Measurements from ENCODE around the gene HVCN1.

The HVCN1 gene

DNA sequence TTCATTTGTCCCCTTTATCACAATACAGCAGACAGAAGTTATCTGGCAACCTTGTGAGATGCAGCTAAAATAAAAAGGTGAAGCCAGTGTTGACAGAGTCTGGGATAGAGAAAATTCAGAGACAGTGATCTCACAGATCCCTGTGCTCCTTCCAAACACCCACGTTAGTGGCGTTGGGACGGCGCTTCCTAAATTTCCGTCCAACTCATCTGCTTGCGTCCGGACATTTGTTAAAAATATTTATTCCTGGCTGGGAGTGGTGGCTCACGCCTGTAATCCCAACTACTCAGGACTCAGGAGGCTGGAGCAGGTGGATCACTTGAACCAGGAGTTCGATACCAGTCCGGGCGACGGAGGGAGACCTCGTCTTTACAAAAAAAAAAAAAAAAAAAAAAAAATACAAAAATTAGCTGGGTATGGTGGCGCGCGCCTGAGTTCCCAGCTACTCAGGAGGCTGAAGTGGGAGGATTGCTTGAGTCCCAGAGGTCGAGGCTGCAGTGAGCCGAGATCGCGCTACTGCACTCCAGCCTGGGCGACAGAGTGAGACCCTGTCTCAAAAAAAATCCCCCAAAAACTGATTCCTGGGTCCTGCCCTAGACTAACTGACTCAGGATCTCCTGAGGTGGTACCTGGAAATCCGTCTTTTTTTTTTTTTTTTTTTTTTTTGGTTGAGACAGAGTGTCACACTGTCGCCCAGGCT, 75.7 kb downstream of the HVCN1 start:
- DNase-seq, result no peak

DNA sequence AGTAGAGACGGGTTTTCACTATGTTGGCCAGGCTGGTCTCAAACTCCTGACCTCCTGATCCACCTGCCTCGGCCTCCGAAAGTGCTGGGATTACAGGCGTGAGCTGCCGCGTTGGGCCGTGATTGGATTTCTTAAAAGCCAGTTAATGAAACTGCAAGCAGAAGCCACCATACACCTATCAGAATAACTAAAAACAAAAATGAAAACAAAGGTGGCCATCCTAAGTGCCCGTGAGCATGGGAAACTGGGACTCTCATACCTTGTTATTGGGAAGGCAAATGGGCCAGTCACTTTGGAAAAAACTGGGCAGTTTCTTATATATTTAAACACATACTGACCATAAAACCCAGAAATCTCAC, 82.7 kb downstream of the HVCN1 start:
- DNase-seq, result no peak

DNA sequence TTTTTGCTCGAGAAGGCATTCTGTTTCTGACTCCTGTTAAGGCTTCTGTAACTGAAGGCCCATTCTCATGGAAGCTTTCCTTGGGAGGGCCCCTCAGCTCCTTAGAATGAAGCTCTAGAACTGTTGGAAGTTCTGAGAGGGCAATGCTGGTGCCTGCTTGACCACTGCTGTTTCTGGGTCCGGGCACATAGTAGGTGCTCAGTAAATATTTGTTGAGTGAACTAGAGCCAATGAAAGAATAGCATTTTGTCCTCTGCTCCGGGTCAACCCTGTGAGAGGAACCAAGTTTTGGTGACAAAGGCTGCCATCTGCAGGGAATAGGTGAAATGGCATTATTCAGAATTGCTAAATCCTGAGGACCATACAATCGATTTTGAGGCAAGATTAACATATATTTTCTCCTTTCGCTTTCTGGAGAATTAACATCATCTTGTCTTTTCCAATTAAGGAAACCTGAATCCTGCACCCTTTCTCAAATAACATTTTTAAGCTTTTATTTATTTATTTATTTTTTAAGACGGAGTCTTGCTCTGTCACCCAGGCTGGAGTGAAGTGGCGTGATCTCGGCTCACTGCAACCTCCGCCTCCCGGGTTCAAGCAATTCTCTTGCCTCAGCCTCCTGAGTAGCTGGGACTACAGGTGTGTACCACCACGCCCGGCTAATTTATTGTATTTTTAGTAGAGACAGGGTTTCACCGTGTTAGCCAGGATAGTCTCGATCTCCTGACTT, 86.7 kb downstream of the HVCN1 start:
- DNase-seq, result peak; percentile 74

DNA sequence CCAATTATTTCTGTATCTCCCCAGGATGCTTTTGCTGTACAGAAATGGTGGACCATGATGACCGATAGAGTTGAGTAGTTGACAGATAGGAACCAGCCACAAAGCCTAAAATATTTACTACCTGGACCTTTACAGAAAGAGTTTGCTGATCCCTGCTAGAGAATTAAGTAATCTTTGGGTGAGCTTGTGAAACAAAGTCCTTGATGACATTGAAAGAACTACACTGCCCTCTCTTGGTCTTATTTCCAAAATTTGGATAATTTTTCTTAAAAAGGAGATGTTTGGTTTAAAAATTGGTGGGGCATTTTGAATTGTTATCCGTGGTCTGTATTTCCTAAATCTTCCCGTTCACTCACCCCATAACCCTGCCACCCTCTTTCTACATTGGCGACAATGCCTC, 88.7 kb downstream of the HVCN1 start:
- DNase-seq, result peak; percentile 63

DNA sequence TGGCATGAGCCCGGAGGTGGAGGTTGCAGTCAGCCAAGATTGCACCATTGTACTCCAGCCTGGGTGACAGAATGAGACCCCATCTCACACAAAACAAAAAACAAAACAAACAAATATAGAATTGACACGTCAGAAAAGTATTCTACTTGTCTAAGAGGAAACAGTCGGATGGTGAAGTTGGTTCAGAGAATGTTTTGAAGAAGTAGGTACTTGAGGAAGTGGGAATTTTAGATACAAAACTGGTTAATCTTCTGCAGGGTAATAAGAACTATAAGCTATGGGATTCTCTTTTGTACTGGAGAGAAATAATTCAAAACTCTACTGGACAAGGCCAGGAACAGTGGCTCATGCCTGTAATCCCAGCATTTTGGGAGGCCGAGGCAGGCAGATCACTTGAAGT, 89.6 kb downstream of the HVCN1 start:
- DNase-seq, result no peak
